Adrenal gland (tissue), 5 donors: Measurements from ENCODE around the gene GCNT1.

ENCODE experiments used
- POLR2A ChIP-seq, 2 donors: fragments of 450-650 bp; IDR thresholded peaks; one replicate each; pipeline ENCODE4 v1.6.1; 2017; ENCODE audit warnings: antibody characterized with exemption in 2 of 2, mild to moderate bottlenecking in 2 of 2, moderate library complexity in 1 of 2
- TF ChIP-seq, protein P1 (sequence below), 6 experiments: fragments of 450-650 bp in 4 of 6; fragments of 200-600 bp in 2 of 6; sonication (generic) in 1 of 6; IDR thresholded peaks; 1 replicate in 5 of 6; 2 replicates in 1 of 6; pipeline versions ENCODE4 v1.5.1 to v1.8.0; 2016 to 2021; ENCODE audit warnings: antibody characterized with exemption in 6 of 6, mild to moderate bottlenecking in 2 of 6, moderate library complexity in 1 of 6
- donor health status: DM: no; HTN: no; CAD: no.

- TF ChIP-seq, protein P1, sequence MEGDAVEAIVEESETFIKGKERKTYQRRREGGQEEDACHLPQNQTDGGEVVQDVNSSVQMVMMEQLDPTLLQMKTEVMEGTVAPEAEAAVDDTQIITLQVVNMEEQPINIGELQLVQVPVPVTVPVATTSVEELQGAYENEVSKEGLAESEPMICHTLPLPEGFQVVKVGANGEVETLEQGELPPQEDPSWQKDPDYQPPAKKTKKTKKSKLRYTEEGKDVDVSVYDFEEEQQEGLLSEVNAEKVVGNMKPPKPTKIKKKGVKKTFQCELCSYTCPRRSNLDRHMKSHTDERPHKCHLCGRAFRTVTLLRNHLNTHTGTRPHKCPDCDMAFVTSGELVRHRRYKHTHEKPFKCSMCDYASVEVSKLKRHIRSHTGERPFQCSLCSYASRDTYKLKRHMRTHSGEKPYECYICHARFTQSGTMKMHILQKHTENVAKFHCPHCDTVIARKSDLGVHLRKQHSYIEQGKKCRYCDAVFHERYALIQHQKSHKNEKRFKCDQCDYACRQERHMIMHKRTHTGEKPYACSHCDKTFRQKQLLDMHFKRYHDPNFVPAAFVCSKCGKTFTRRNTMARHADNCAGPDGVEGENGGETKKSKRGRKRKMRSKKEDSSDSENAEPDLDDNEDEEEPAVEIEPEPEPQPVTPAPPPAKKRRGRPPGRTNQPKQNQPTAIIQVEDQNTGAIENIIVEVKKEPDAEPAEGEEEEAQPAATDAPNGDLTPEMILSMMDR (IDR thresholded peaks at IDR 0.05) = no peak
- no peak for TF ChIP-seq POLR2A (IDR thresholded peaks at IDR 0.05)
These were observed 4.7 kb upstream of the GCNT1 start for GRCh38 chr9:76454311-76454710.
